ENCODE data around the gene SNHG17. TPM values are rescaled to one million over a fixed set of nuclear protein-coding genes. Genes with fewer than 3 reads are reported as not detected.

Gene SNHG17
- total RNA-seq, 4 donors from 2014 or later, result 45.6 to 72.5 (median 57.9) TPM

DNA sequence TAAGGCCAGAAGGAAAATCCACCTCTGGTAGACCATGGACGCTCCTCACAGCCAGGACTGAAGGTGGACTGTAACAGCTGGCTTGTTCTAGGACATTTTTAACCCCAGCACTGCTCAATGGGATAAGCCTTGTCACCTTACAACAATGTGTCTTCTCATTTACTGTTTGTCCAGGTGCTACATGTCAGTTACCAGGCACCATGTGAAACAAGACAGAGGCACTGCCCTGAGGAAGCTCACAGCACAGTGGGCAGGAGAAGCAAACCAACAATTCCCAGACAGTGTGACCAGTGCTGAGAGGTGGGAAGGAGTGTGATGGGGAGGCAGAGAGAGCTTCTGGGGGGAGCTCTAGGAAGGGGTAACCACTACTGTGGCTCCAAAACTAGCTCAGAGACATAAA lies 10.7 kb downstream of the SNHG17 start:
- DNase-seq (ENCODE audit: low spot score in 2 of 2), result no peak
- no peak overlapping the region for H3K4me3 ChIP-seq
- WGBS, result 100% methylated on average over 1 of the region's 1 CpG
- peaks cover 95% of the 10 kb centered on the region for H3K36me3 ChIP-seq
- TF ChIP-seq POLR2A (IDR thresholded peaks at IDR 0.05), result no peak
- TF ChIP-seq POLR2AphosphoS5 (IDR thresholded peaks at IDR 0.05), result no peak
- TF ChIP-seq, protein P1, sequence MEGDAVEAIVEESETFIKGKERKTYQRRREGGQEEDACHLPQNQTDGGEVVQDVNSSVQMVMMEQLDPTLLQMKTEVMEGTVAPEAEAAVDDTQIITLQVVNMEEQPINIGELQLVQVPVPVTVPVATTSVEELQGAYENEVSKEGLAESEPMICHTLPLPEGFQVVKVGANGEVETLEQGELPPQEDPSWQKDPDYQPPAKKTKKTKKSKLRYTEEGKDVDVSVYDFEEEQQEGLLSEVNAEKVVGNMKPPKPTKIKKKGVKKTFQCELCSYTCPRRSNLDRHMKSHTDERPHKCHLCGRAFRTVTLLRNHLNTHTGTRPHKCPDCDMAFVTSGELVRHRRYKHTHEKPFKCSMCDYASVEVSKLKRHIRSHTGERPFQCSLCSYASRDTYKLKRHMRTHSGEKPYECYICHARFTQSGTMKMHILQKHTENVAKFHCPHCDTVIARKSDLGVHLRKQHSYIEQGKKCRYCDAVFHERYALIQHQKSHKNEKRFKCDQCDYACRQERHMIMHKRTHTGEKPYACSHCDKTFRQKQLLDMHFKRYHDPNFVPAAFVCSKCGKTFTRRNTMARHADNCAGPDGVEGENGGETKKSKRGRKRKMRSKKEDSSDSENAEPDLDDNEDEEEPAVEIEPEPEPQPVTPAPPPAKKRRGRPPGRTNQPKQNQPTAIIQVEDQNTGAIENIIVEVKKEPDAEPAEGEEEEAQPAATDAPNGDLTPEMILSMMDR (IDR thresholded peaks at IDR 0.05), result no peak
- no peak for TF ChIP-seq EP300 (IDR thresholded peaks at IDR 0.05)
- peaks cover 5% of the 10 kb centered on the region for H3K4me1 ChIP-seq
- H3K27me3 ChIP-seq, result no peaks in the 10 kb centered on the region
- H3K9me3 ChIP-seq, result no peaks in the 10 kb centered on the region
- H3K27ac ChIP-seq, result no peak overlapping the region

DNA sequence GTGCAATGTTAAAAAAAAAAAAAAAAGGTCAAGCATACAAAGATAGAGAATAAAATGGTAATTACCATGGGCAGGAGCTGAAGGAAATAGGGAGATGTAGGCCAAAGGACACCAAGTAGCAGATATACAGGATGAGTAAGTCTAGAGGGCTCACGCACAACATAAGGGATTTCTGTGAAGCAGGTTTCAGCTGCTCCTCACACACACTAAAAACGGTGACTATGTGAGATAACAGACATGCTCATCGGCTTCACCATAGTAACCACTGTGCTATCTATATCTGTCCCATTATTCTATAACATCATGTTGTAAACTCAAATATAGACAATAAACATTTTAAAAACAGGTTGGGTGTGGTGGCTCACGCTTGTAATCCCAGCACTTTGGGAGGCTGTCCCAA lies 11.6 kb downstream of the SNHG17 start:
- TF ChIP-seq, protein P1 (IDR thresholded peaks at IDR 0.05), result no peak
- TF ChIP-seq POLR2A (IDR thresholded peaks at IDR 0.05), result no peak
- no peak for TF ChIP-seq EP300 (IDR thresholded peaks at IDR 0.05)
- TF ChIP-seq POLR2AphosphoS5 (IDR thresholded peaks at IDR 0.05), result no peak
- no peak for DNase-seq (ENCODE audit: low spot score in 2 of 2)
- Histone ChIP-seq H3K4me3 (no peak overlapping the region), H3K27me3 (no peaks in the 10 kb centered on the region), H3K9me3 (no peaks in the 10 kb centered on the region), H3K27ac (no peak overlapping the region), H3K4me1 (peaks cover 9% of the 10 kb centered on the region), H3K36me3 (peaks cover 95% of the 10 kb centered on the region)
- WGBS, result 81% methylated on average over 4 of the region's 4 CpGs

DNA sequence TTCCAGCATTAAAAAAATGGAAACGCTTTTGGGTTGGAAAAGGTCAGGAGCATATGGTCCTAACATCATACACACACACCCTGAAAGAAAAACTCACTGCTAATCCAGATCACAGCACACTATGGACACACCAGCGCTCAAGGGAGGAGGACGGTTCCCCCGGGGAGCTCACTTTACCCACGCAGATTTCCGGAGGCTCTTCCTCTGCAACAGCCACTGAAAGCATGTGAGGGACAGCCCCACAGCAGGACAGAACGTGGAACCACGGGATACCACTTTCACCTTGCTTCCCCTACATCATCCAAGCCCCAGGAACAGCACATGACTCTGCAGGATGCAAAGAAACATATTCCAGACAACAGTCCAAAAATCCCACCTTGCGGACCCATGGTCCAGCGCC lies 13.2 kb downstream of the SNHG17 start:
- Histone ChIP-seq H3K27me3 (no peaks in the 10 kb centered on the region), H3K36me3 (peaks cover 84% of the 10 kb centered on the region), H3K4me1 (peaks cover 4% of the 10 kb centered on the region), H3K9me3 (no peaks in the 10 kb centered on the region), H3K27ac (no peak overlapping the region), H3K4me3 (no peak overlapping the region)
- WGBS, result 84% methylated on average over 10 of the region's 10 CpGs
- DNase-seq (ENCODE audit: low spot score in 2 of 2), result no peak
- TF ChIP-seq POLR2A (IDR thresholded peaks at IDR 0.05) (no peak), POLR2AphosphoS5 (IDR thresholded peaks at IDR 0.05) (no peak), EP300 (IDR thresholded peaks at IDR 0.05) (no peak)
- TF ChIP-seq, protein P1 (IDR thresholded peaks at IDR 0.05), result no peak

DNA sequence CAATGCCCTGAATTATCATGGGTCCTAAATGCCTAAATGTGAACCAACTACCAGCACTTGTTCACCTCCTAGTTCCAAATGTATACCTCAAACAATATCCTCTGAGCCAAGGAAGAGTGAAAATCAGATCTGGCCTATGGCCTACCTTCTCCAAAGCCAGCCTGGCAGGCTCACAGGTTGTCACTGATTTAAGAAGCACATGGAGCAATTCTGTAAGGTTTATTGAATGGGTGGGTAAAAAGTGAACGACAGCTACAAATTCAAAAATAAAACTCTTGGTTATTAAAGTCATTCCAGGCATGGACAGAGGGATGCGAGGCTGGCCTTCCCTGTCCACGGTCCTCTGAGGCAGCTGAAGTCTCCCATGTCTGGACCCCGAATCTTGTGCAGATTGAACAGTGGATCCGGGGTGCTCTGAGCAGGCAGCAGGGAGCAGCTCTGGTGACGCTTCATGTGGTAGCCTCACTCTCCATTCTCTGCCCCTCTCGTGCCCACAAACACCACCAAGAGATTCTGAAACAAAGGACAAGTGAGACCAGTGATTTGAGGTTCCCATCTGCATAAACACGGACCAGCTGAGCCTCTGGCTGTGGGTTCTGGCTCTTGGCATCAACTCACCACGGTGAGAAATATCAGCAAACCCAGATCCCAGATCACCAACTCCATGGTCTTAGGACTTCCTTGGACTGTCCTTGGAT lies 14.6 kb downstream of the SNHG17 start:
- no peak for TF ChIP-seq EP300 (IDR thresholded peaks at IDR 0.05)
- TF ChIP-seq POLR2AphosphoS5 (IDR thresholded peaks at IDR 0.05), result no peak
- no peak for TF ChIP-seq POLR2A (IDR thresholded peaks at IDR 0.05)
- TF ChIP-seq, protein P1 (IDR thresholded peaks at IDR 0.05), result no peak
- no peaks in the 10 kb centered on the region for H3K27me3 ChIP-seq
- 86% methylated on average over 9 of the region's 9 CpGs for WGBS
- no peaks in the 10 kb centered on the region for H3K9me3 ChIP-seq
- peaks cover 85% of the 10 kb centered on the region for H3K36me3 ChIP-seq
- peak in 1 of 2 donors; percentile 53 for DNase-seq (ENCODE audit: low spot score in 2 of 2)
- no peak overlapping the region for H3K4me3 ChIP-seq
- peaks cover 4% of the 10 kb centered on the region for H3K4me1 ChIP-seq
- no peak overlapping the region for H3K27ac ChIP-seq

DNA sequence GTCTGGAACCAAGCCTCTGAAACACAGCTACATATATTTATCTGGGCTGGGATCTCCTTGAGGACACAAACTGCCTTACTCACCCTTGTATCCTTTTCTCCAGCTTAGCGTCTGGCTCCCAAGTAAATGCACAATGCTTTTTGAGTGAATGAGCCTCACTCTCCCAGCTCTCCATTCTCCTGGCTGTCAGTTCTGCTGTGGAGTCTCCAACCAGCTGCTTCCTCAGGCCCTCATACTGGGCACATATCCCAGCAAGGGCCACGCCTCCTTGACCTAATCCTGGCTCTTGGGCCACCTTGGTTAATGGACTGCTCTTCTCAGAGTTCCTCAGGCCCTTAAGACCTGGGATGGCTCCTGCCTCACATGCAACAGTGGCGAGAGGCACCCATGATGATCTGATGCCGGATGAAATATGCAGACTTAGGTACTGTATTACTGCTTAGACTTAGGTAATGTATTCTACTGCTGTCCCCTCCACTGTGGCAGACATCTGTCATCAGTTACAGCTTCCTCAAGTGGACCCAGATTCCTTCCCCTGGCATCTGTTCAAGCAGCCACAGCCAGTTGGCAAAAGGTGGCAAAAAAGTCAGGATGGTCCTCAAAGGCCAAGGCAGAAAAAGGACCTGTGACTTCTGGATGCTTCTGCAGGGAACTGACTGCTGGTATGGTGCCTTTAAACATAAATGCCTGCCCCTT lies 16.5 kb downstream of the SNHG17 start:
- Histone ChIP-seq H3K36me3 (peaks cover 79% of the 10 kb centered on the region), H3K9me3 (no peaks in the 10 kb centered on the region), H3K4me3 (no peak overlapping the region), H3K27me3 (no peaks in the 10 kb centered on the region), H3K4me1 (peaks cover 4% of the 10 kb centered on the region), H3K27ac (no peak overlapping the region)
- 53% methylated on average over 3 of the region's 4 CpGs for WGBS
- DNase-seq (ENCODE audit: low spot score in 2 of 2), result peak in 1 of 2 donors; percentile 38
- TF ChIP-seq POLR2A (IDR thresholded peaks at IDR 0.05), result no peak
